ENCODE results near the gene CHRM5.

GRCh38 chr15:33982516-33982915 lies 14.2 kb downstream of the CHRM5 start:
- TF ChIP-seq CTCF (IDR thresholded peaks at IDR 0.05; ENCODE audit: low read length) (no peak), EZH2 (optimal IDR thresholded peaks at IDR 0.05; ENCODE audit: low read depth, low read length) (no peak)

Data from MM.1S (cell line).